Prostate gland (tissue), 2 donors: ENCODE results near the gene MEF2D. TPM values are rescaled to one million over a fixed set of nuclear protein-coding genes. Genes with fewer than 3 reads are reported as not detected.

Experiments used
- DNase-seq: peaks from one replicate; pipeline ENCODE4 v3.0.0-alpha.2; 2019; ENCODE audit warnings: low spot score
- H3K27ac ChIP-seq, 2 donors: fragments of 200-600 bp; sonication (generic); 2 replicates each; pipeline ENCODE4 v1.5.1; 2017 to 2019
- H3K27me3 ChIP-seq: fragments of 200-600 bp; sonication (generic); replicated peaks from 2 replicates; pipeline ENCODE4 v1.5.1; 2019; ENCODE audit not compliant: insufficient read depth
- H3K36me3 ChIP-seq, 2 donors: fragments of 200-600 bp; sonication (generic); 1 replicate in 1 of 2; 2 replicates in 1 of 2; pipeline versions ENCODE4 v1.5.1 to v1.8.1; 2017 to 2019
- H3K4me1 ChIP-seq: fragments of 200-600 bp; sonication (generic); replicated peaks from 2 replicates; pipeline ENCODE4 v1.5.1; 2019
- H3K4me3 ChIP-seq, 2 donors: fragments of 200-600 bp; sonication (generic); 2 replicates each; pipeline ENCODE4 v1.5.1; 2017 to 2019
- H3K9me3 ChIP-seq: fragments of 200-600 bp; sonication (generic); 2 replicates; pipeline ENCODE4 v1.5.1; 2017
- POLR2A ChIP-seq: fragments of 450-650 bp; IDR thresholded peaks from one replicate; pipeline ENCODE4 v1.6.1; 2016; ENCODE audit warnings: antibody characterized with exemption, mild to moderate bottlenecking
- POLR2AphosphoS5 ChIP-seq: sonication (generic); formaldehyde crosslinking; IDR thresholded peaks from one replicate; pipeline ENCODE4 v1.6.1; 2017; ENCODE audit warnings: antibody characterized with exemption
- WGBS: methylation state at CpG from one replicate; pipeline ENCODE4 v1.1.5; 2018; 5-methylcytosine and 5-hydroxymethylcytosine counted together
- intact Hi-C: fragments of 100-400 bp; cut with DNase I; formaldehyde crosslinking; loops from one replicate; pipeline ENCODE4 v1.14.2; 2022
- total RNA-seq, 2 donors: library from RNA; depleted of rRNA; stranded (reverse); fragments of >200 nt; gene quantifications; one replicate each; pipeline ENCODE4 v1.1.0, GENCODE V29; 2016
- TF ChIP-seq, protein P1 (sequence below), 4 experiments: fragments of 200-600 bp in 2 of 4; fragments of 450-650 bp in 2 of 4; sonication (generic) in 2 of 4; IDR thresholded peaks; 1 replicate in 3 of 4; 2 replicates in 1 of 4; pipeline ENCODE4 v1.5.1; 2016 to 2019; ENCODE audit warnings: antibody characterized with exemption in 4 of 4, mild to moderate bottlenecking in 2 of 4, moderate library complexity in 2 of 4

Gene MEF2D
- total RNA-seq, 2 donors from 2014 or later, result 52.1 to 128 TPM

GRCh38 chr1:156431769-156432668 lies 68.6 kb downstream of the MEF2D start:
- Histone ChIP-seq H3K9me3 (no peaks in the 10 kb centered on the region), H3K4me3 (no peak overlapping the region), H3K4me1 (peaks cover 7% of the 10 kb centered on the region), H3K36me3 (no peaks in the 10 kb centered on the region), H3K27me3 (peaks cover 27% of the 10 kb centered on the region), H3K27ac (no peak overlapping the region)
- TF ChIP-seq, protein P1, sequence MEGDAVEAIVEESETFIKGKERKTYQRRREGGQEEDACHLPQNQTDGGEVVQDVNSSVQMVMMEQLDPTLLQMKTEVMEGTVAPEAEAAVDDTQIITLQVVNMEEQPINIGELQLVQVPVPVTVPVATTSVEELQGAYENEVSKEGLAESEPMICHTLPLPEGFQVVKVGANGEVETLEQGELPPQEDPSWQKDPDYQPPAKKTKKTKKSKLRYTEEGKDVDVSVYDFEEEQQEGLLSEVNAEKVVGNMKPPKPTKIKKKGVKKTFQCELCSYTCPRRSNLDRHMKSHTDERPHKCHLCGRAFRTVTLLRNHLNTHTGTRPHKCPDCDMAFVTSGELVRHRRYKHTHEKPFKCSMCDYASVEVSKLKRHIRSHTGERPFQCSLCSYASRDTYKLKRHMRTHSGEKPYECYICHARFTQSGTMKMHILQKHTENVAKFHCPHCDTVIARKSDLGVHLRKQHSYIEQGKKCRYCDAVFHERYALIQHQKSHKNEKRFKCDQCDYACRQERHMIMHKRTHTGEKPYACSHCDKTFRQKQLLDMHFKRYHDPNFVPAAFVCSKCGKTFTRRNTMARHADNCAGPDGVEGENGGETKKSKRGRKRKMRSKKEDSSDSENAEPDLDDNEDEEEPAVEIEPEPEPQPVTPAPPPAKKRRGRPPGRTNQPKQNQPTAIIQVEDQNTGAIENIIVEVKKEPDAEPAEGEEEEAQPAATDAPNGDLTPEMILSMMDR (IDR thresholded peaks at IDR 0.05), result no peak
- TF ChIP-seq POLR2A (no peak), POLR2AphosphoS5 (no peak)
- intact Hi-C loops, result no loop called here
- WGBS, result 20% methylated on average over 12 of the region's 12 CpGs
- no peak for DNase-seq

DNA sequence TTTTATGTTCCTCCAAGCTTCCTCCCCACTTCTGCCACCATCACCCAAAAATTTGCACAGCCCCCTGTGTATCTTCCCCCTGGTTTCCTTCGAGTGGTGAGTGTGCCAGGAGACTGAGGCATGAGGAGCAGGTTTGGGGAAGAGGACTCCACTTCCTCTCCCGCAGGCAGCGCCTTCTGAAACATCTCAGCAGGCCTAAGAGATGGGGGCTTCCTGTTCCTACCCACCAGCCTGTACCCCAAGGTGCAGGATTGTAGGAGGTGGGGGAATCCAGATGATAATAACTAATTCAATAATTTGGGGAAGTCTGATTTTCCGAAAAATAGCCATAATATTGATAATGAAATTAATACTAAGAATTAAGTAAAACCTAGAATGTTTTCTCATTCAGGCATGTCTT lies 69.2 kb downstream of the MEF2D start:
- 50% methylated on average over 4 of the region's 4 CpGs for WGBS
- H3K36me3 ChIP-seq, result no peaks in the 10 kb centered on the region
- H3K27ac ChIP-seq, result no peak overlapping the region
- TF ChIP-seq, protein P1 (IDR thresholded peaks at IDR 0.05), result no peak
- TF ChIP-seq POLR2A, result no peak
- TF ChIP-seq POLR2AphosphoS5, result no peak
- intact Hi-C loops, result no loop called here
- H3K4me1 ChIP-seq, result peaks cover 3% of the 10 kb centered on the region
- peaks cover 20% of the 10 kb centered on the region for H3K27me3 ChIP-seq
- no peaks in the 10 kb centered on the region for H3K9me3 ChIP-seq
- DNase-seq, result no peak
- H3K4me3 ChIP-seq, result no peak overlapping the region

DNA sequence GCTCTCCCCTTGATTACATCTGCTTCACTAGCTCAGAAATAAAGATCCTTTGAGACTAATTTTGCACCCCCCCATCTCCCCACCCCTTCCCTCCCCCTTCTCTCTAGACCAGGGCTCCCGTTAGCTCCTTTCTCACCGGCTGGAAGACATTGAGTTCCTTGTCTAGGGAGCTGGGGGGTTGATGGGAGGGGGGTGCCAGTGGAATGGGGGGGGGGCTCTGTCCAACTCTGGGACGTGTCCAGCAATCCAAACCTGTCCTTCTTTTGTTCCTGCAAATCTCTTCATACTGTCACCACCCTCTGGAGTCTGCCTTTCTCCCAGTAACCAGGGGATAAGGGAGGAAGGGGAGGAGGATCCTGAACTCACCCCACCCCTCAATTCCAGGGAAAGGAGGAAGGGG lies 69.7 kb downstream of the MEF2D start:
- no peak overlapping the region for H3K27ac ChIP-seq
- H3K36me3 ChIP-seq, result no peaks in the 10 kb centered on the region
- DNase-seq, result no peak
- H3K4me1 ChIP-seq, result no peaks in the 10 kb centered on the region
- H3K9me3 ChIP-seq, result no peaks in the 10 kb centered on the region
- peaks cover 17% of the 10 kb centered on the region for H3K27me3 ChIP-seq
- H3K4me3 ChIP-seq, result no peak overlapping the region
- WGBS, result 25% methylated on average over 3 of the region's 3 CpGs
- intact Hi-C loops, result no loop called here
- TF ChIP-seq POLR2A (no peak), POLR2AphosphoS5 (no peak)
- TF ChIP-seq, protein P1 (IDR thresholded peaks at IDR 0.05), result no peak

- no peaks in the 10 kb centered on the region for H3K4me1 ChIP-seq
- DNase-seq, result no peak
- H3K27me3 ChIP-seq, result peaks cover 17% of the 10 kb centered on the region
- intact Hi-C loops, result no loop called here
- no peak overlapping the region for H3K27ac ChIP-seq
- 13% methylated on average over 7 of the region's 7 CpGs for WGBS
- no peak overlapping the region for H3K4me3 ChIP-seq
- TF ChIP-seq POLR2AphosphoS5, result no peak
- no peaks in the 10 kb centered on the region for H3K9me3 ChIP-seq
- H3K36me3 ChIP-seq, result no peaks in the 10 kb centered on the region
These were observed 70.3 kb downstream of the MEF2D start for GRCh38 chr1:156430303-156430702.

- H3K9me3 ChIP-seq, result no peaks in the 10 kb centered on the region
- peaks cover 17% of the 10 kb centered on the region for H3K27me3 ChIP-seq
- H3K27ac ChIP-seq, result no peak overlapping the region
- H3K36me3 ChIP-seq, result no peaks in the 10 kb centered on the region
- TF ChIP-seq POLR2A, result no peak
- TF ChIP-seq, protein P1 (IDR thresholded peaks at IDR 0.05), result no peak
- intact Hi-C loops, result no loop called here
- H3K4me1 ChIP-seq, result no peaks in the 10 kb centered on the region
- WGBS, result 10% methylated on average over 13 of the region's 13 CpGs
- no peak overlapping the region for H3K4me3 ChIP-seq
- no peak for DNase-seq
These were observed 71.1 kb downstream of the MEF2D start for GRCh38 chr1:156429313-156430060.
